B cell (primary cell): ENCODE measurements around the gene NOP16. TPM values are rescaled to one million over a fixed set of nuclear protein-coding genes. Genes with fewer than 3 reads are reported as not detected.

ENCODE experiments used
- ATAC-seq: fragments of 200-7000 bp; cut with Tn5 transposase; one replicate; pipeline ENCODE4 v1.10.0; 2021; ENCODE audit warnings: low read depth, mild to moderate bottlenecking, moderate number of reproducible peaks, moderate library complexity
- CTCF ChIA-PET: fragments of 350-600 bp; sonication (Branson Sonifier 250); formaldehyde crosslinking; loops from one replicate; lab custom pipeline; 2021; ENCODE audit warnings: antibody characterized with exemption, inconsistent platforms; lab: Charles Lee
- POLR2A ChIA-PET: fragments of 350-600 bp; sonication (Branson Sonifier 250); formaldehyde crosslinking; loops from one replicate; lab custom pipeline; 2021; ENCODE audit warnings: antibody characterized with exemption; lab: Charles Lee
- DNase-seq: peaks from one replicate; pipeline ENCODE4 v3.0.0; 2013
- H2AFZ ChIP-seq: 2 replicates; pipeline ENCODE4 v1.6.1; 2012; ENCODE audit warnings: mild to moderate bottlenecking, low read depth, low read length; ENCODE audit not compliant: insufficient read depth, poor library complexity, severe bottlenecking
- H3K27ac ChIP-seq, 2 donors: 1 replicate in 1 of 2; 2 replicates in 1 of 2; pipeline ENCODE4 v1.5.1; 2012 to 2013; ENCODE audit warnings: low read length in 2 of 2, mild to moderate bottlenecking in 2 of 2, moderate library complexity in 1 of 2
- H3K27me3 ChIP-seq, 4 experiments: fragments of 200-600 bp in 1 of 4; sonication (generic) in 1 of 4; replicated peaks in 1 of 4; 1 replicate in 2 of 4; 2 replicates in 2 of 4; pipeline versions ENCODE4 v1.6.1 to v1.7.0; 2013 to 2016; ENCODE audit warnings: low read length in 3 of 4, mild to moderate bottlenecking in 2 of 4, mixed read lengths in 1 of 4, moderate library complexity in 1 of 4; ENCODE audit not compliant: insufficient read depth in 4 of 4, control insufficient read depth in 3 of 4; ENCODE audit errors: control extremely low read depth in 1 of 4
- H3K36me3 ChIP-seq, 2 experiments: replicated peaks in 1 of 2; 1 replicate in 1 of 2; 2 replicates in 1 of 2; pipeline versions ENCODE4 v1.6.1 to v1.7.1; 2013; ENCODE audit warnings: low read length in 1 of 2; ENCODE audit not compliant: insufficient read depth in 2 of 2, control insufficient read depth in 1 of 2; ENCODE audit errors: control extremely low read depth in 1 of 2, extremely low read depth in 1 of 2
- H3K4me1 ChIP-seq, 2 donors: fragments of 200-600 bp in 1 of 2; sonication (generic) in 1 of 2; 1 replicate in 1 of 2; 2 replicates in 1 of 2; pipeline versions ENCODE4 v1.5.1 to v1.6.1; 2013 to 2017; ENCODE audit warnings: low read length in 2 of 2; ENCODE audit not compliant: control insufficient read depth in 2 of 2, insufficient read depth in 2 of 2
- H3K4me2 ChIP-seq: replicated peaks from 2 replicates; pipeline ENCODE3; 2012; ENCODE audit warnings: mild to moderate bottlenecking, low read depth, low read length; ENCODE audit not compliant: poor library complexity, severe bottlenecking
- H3K4me3 ChIP-seq, 5 experiments: fragments of 200-600 bp in 1 of 5; sonication (generic) in 1 of 5; 1 replicate in 3 of 5; 2 replicates in 2 of 5; pipeline versions ENCODE4 v1.5.1 to v1.7.0; 2011 to 2016; ENCODE audit warnings: low read length in 4 of 5, mild to moderate bottlenecking in 4 of 5, low read depth in 2 of 5, control low read depth in 1 of 5, moderate library complexity in 1 of 5; ENCODE audit not compliant: insufficient read depth in 1 of 5; ENCODE audit errors: control extremely low read depth in 1 of 5, extremely low read depth in 1 of 5
- H3K79me2 ChIP-seq: fragments of 200-600 bp; sonication (generic); one replicate; pipeline ENCODE4 v1.6.0; 2016; ENCODE audit warnings: low read length; ENCODE audit not compliant: control insufficient read depth, insufficient read depth
- H3K9ac ChIP-seq: fragments of 200-600 bp; sonication (generic); 2 replicates; pipeline ENCODE4 v1.6.1; 2017; ENCODE audit warnings: mild to moderate bottlenecking, low read length, moderate library complexity
- H3K9me3 ChIP-seq, 3 donors: one replicate each; pipeline versions ENCODE4 v1.6.1 to v1.7.1; 2013; ENCODE audit warnings: low read length in 2 of 3; ENCODE audit not compliant: control insufficient read depth in 2 of 3, insufficient read depth in 1 of 3; ENCODE audit errors: control extremely low read depth in 1 of 3
- H4K20me1 ChIP-seq: 2 replicates; pipeline ENCODE4 v1.6.0; 2012; ENCODE audit warnings: mild to moderate bottlenecking, low read length; ENCODE audit not compliant: insufficient read depth, control insufficient read depth, poor library complexity, severe bottlenecking
- H3K27ac Mint-ChIP-seq: one replicate; pipeline ENCODE4 v1.8.0; 2021; ENCODE audit warnings: mixed read lengths
- H3K27me3 Mint-ChIP-seq: one replicate; pipeline ENCODE4 v1.8.0; 2021; ENCODE audit warnings: mixed read lengths
- H3K4me1 Mint-ChIP-seq: one replicate; pipeline ENCODE4 v1.8.0; 2021; ENCODE audit warnings: mixed read lengths
- H3K4me3 Mint-ChIP-seq: one replicate; pipeline ENCODE4 v1.8.0; 2021; ENCODE audit warnings: mixed read lengths
- H3K9me3 Mint-ChIP-seq: one replicate; pipeline ENCODE4 v1.8.0; 2022; ENCODE audit warnings: mixed read lengths; ENCODE audit not compliant: insufficient read depth
- EZH2 ChIP-seq: IDR thresholded peaks from 2 replicates; pipeline ENCODE4 v1.6.1; 2012; ENCODE audit warnings: borderline replicate concordance, low read depth, mild to moderate bottlenecking, moderate library complexity, low read length; ENCODE audit not compliant: insufficient read depth, poor library complexity, severe bottlenecking
- WGBS: methylation state at CpG from one replicate; pipeline ENCODE4 v1.1.5; 2013; ENCODE audit warnings: missing lambda C conversion rate; ENCODE audit not compliant: insufficient coverage; 5-methylcytosine and 5-hydroxymethylcytosine counted together
- intact Hi-C: fragments of 100-400 bp; cut with micrococcal nuclease; formaldehyde crosslinking; loops from one replicate; pipeline ENCODE4 v1.10.0; 2022
- polyA plus RNA-seq: library from polyadenylated mRNA; depleted of rRNA; stranded (reverse); fragments of >200 nt; gene quantifications from 2 replicates; pipeline ENCODE4 v1.2.3, GENCODE V29; 2012
- total RNA-seq, 2 donors: library from RNA; stranded (reverse); fragments of 120-200 nt in 1 of 2; gene quantifications; 1 replicate in 1 of 2; 2 replicates in 1 of 2; pipeline versions ENCODE4 v1.2.3 to v1.2.4, GENCODE V29; 2013 to 2022
- TF ChIP-seq, protein P1 (sequence below): fragments of 200-600 bp; IDR thresholded peaks from one replicate; pipeline ENCODE4 v1.8.0; 2022; ENCODE audit warnings: antibody characterized with exemption, mild to moderate bottlenecking

Gene NOP16
- total and polyA plus RNA-seq, 2 donors (not counting 1 experiment from before 2014, with no cell fraction given): 25.0 to 27.8 TPM

GRCh38 chr5:176384366-176384930 is 4.0 kb downstream of the NOP16 start:
- H2AFZ ChIP-seq: no peak overlapping the region
- Mint-ChIP-seq H3K27me3 (no peaks in the 10 kb centered on the region), H3K27ac (no peak overlapping the region), H3K4me3 (no peak overlapping the region), H3K9me3 (no peaks in the 10 kb centered on the region), H3K4me1 (peaks cover 31% of the 10 kb centered on the region)
- ChIA-PET POLR2A (no interaction called here), CTCF (no interaction called here)
- no peak overlapping the region for H3K27ac ChIP-seq
- peaks cover 23 to 29% of the 10 kb centered on the region in 2 donors for H3K4me1 ChIP-seq
- intact Hi-C loops: loop anchor here (10.0 kb wide), 1 partner anchor 150 kb away; the partner anchor contains the start of gene SIMC1
- peaks cover 5 to 56% of the 10 kb centered on the region in 2 experiments for H3K36me3 ChIP-seq
- H3K9ac ChIP-seq: no peak overlapping the region
- 95% methylated on average over 7 of the region's 8 CpGs for WGBS
- H3K9me3 ChIP-seq: no peaks in the 10 kb centered on the region
- H4K20me1 ChIP-seq: peaks cover 9% of the 10 kb centered on the region
- TF ChIP-seq EZH2: no peak
- TF ChIP-seq, protein P1, sequence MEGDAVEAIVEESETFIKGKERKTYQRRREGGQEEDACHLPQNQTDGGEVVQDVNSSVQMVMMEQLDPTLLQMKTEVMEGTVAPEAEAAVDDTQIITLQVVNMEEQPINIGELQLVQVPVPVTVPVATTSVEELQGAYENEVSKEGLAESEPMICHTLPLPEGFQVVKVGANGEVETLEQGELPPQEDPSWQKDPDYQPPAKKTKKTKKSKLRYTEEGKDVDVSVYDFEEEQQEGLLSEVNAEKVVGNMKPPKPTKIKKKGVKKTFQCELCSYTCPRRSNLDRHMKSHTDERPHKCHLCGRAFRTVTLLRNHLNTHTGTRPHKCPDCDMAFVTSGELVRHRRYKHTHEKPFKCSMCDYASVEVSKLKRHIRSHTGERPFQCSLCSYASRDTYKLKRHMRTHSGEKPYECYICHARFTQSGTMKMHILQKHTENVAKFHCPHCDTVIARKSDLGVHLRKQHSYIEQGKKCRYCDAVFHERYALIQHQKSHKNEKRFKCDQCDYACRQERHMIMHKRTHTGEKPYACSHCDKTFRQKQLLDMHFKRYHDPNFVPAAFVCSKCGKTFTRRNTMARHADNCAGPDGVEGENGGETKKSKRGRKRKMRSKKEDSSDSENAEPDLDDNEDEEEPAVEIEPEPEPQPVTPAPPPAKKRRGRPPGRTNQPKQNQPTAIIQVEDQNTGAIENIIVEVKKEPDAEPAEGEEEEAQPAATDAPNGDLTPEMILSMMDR: no peak
- peaks cover 34% of the 10 kb centered on the region for H3K79me2 ChIP-seq
- no peak overlapping the region for H3K4me2 ChIP-seq
- ATAC-seq (no peak), DNase-seq (no peak)
- H3K4me3 ChIP-seq: no peak overlapping the region
- H3K27me3 ChIP-seq: no peaks in the 10 kb centered on the region

DNA sequence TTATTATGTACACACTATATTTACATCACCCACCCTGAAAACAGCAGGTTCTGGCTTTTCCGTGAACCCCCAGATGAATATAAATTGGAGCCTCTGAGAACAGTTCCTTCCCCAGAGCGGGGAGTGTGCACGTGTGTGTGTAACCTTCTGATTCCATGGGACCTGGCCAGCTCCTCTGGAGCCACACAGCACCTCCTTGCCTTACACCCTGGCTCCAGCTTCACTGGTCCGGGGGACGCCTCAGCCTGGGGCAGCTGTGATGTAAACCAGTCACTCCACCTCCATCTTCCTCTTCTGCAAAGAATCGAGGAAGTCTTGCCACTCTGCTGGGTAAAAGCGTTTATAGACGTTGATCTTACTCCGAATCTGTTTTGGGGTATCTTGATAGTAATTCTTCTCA is 4.4 kb downstream of the NOP16 start:
- ATAC-seq: no peak
- no peak overlapping the region for H3K27ac Mint-ChIP-seq

More for the DNA sequence above, 4.4 kb downstream of the NOP16 start:
- intact Hi-C loops: loop anchor here (10.0 kb wide), 1 partner anchor 149 kb away; the partner anchor contains the start of gene SIMC1
- no peak overlapping the region for H3K4me2 ChIP-seq
- H3K9ac ChIP-seq: no peak overlapping the region
- H3K9me3 ChIP-seq: no peaks in the 10 kb centered on the region
- H3K79me2 ChIP-seq: peaks cover 34% of the 10 kb centered on the region
- no peak overlapping the region for H3K4me3 ChIP-seq
- CTCF ChIA-PET: no interaction called here
- H2AFZ ChIP-seq: no peak overlapping the region
- no peaks in the 10 kb centered on the region for H3K27me3 ChIP-seq
- no peak overlapping the region for H3K27ac ChIP-seq
- peaks cover 28% of the 10 kb centered on the region for H3K4me1 Mint-ChIP-seq
- POLR2A ChIA-PET: no interaction called here
- 100% methylated on average over 4 of the region's 9 CpGs for WGBS
- H3K9me3 Mint-ChIP-seq: no peaks in the 10 kb centered on the region
- no peak for TF ChIP-seq EZH2
- TF ChIP-seq, protein P1: no peak
- H3K4me3 Mint-ChIP-seq: no peak overlapping the region
- H4K20me1 ChIP-seq: peaks cover 9% of the 10 kb centered on the region
- no peak for DNase-seq
- H3K27me3 Mint-ChIP-seq: no peaks in the 10 kb centered on the region
- H3K36me3 ChIP-seq: peaks cover 5 to 56% of the 10 kb centered on the region in 2 experiments
- peaks cover 22 to 26% of the 10 kb centered on the region in 2 donors for H3K4me1 ChIP-seq
